Activated CD8-positive, alpha-beta T cell treated with anti-CD3 and anti-CD28 coated beads for 36 hours (primary cell): Measurements from ENCODE around the gene MAJIN. TPM values are rescaled to one million over a fixed set of nuclear protein-coding genes. Genes with fewer than 3 reads are reported as not detected.

ENCODE experiments used
- ATAC-seq: fragments of 200-7000 bp; cut with Tn5 transposase; one replicate; pipeline ENCODE4 v1.10.0; 2021; ENCODE audit warnings: mild to moderate bottlenecking, moderate library complexity
- CTCF ChIA-PET: fragments of 350-600 bp; sonication (Branson Sonifier 250); formaldehyde crosslinking; loops from one replicate; lab custom pipeline; 2021; ENCODE audit warnings: antibody characterized with exemption; lab: Charles Lee
- POLR2A ChIA-PET: fragments of 350-600 bp; sonication (Branson Sonifier 250); formaldehyde crosslinking; loops from one replicate; lab custom pipeline; 2021; ENCODE audit warnings: antibody characterized with exemption; lab: Charles Lee
- DNase-seq: peaks from one replicate; pipeline ENCODE4 v3.0.0-alpha.2; 2020
- H3K27ac Mint-ChIP-seq: one replicate; pipeline ENCODE4 v1.8.0; 2021; ENCODE audit warnings: mild to moderate bottlenecking, mixed read lengths
- H3K27me3 Mint-ChIP-seq: one replicate; pipeline ENCODE4 v1.8.0; 2021; ENCODE audit warnings: mixed read lengths
- H3K36me3 Mint-ChIP-seq: one replicate; pipeline ENCODE4 v1.8.0; 2021; ENCODE audit warnings: low read depth, mixed read lengths
- H3K4me1 Mint-ChIP-seq: one replicate; pipeline ENCODE4 v1.8.0; 2021; ENCODE audit warnings: low read depth, mixed read lengths
- H3K4me3 Mint-ChIP-seq: one replicate; pipeline ENCODE4 v1.8.0; 2021; ENCODE audit warnings: mild to moderate bottlenecking, moderate library complexity, mixed read lengths
- H3K9me3 Mint-ChIP-seq: one replicate; pipeline ENCODE4 v1.8.0; 2021; ENCODE audit warnings: mixed read lengths
- intact Hi-C: fragments of 100-400 bp; cut with micrococcal nuclease; formaldehyde crosslinking; loops from one replicate; pipeline ENCODE4 v1.10.0; 2022
- total RNA-seq, 2 experiments: library from RNA; stranded (reverse); gene quantifications; one replicate each; pipeline ENCODE4 v1.2.3, GENCODE V29; 2021
- TF ChIP-seq, protein P1 (sequence below): fragments of 200-600 bp; IDR thresholded peaks from one replicate; pipeline ENCODE4 v1.8.0; 2022; ENCODE audit warnings: antibody characterized with exemption, mild to moderate bottlenecking

MAJIN gene, protein sequence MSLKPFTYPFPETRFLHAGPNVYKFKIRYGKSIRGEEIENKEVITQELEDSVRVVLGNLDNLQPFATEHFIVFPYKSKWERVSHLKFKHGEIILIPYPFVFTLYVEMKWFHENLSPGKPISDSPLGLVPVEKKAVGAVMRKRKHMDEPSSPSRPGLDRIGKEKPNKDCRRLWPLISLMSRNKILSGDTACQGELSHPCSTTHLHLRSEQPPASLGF
- not detected for total RNA-seq

DNA sequence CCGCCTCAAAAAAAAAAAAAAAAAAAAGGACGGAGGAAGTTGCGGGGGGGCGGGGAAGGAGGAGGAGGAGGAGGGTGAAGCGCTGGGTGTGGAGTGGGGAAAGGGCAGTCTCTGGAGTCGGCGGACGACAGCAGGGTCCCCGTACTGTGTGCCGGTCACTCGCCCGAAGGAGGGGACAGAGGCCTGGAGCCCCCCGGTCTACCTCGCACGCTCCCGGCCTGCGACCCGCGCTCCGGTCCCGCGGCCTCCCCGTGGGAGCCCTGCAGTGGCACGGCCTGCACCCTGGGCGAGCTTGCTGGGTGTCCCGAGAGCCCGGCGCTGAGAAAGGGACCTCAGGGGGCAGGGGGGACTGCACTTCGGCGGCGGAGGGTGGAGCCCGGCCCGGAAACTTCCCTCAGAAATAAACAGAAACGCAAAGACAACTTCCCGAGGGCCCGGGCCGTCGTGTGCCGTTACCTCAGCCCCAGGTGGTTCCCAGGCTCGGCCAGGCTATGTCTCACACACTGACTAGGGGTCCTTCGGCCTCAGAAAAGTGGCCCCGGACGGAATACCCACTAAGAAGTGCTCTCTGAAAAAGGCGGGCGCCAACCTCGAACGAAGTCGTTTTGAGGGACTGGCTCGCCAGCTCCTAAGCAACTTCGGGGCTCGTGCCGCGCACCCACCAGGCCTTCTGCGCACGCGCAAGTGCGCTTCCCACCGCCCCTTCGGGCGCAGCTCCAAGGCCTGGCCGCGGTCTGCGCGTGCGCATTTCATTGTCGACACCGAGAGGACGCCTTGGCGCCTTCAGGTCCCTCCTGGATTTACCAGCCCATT, at the start of gene MAJIN:
TSS of gene MAJIN (minus strand) at position 688 of the 813 bp plus-strand sequence. CDS start 12,703 bp downstream, outside the sequence.
- Mint-ChIP-seq H3K4me3 (peak within 1 kb of the TSS; percentile 49), H3K36me3 (peaks cover 2% of the 10 kb centered on the region), H3K4me1 (peaks cover 41% of the 10 kb centered on the region), H3K9me3 (no peaks in the 10 kb centered on the region), H3K27ac (peak within 1 kb of the TSS; percentile 82), H3K27me3 (peaks cover 2% of the 10 kb centered on the region)
- CTCF ChIA-PET, result interaction anchor here (0.9 kb wide), 1 partner anchor 43 kb away, joined by 4 read pairs; the partner anchor contains the start of gene ARL2
- POLR2A ChIA-PET, result interaction anchor here (1.7 kb wide), 1 partner anchor 39 kb away, joined by 5 read pairs; no protein-coding TSS in a partner anchor
- peak; percentile 56 for ATAC-seq
- peak; percentile 86 for DNase-seq
- TF ChIP-seq, protein P1, sequence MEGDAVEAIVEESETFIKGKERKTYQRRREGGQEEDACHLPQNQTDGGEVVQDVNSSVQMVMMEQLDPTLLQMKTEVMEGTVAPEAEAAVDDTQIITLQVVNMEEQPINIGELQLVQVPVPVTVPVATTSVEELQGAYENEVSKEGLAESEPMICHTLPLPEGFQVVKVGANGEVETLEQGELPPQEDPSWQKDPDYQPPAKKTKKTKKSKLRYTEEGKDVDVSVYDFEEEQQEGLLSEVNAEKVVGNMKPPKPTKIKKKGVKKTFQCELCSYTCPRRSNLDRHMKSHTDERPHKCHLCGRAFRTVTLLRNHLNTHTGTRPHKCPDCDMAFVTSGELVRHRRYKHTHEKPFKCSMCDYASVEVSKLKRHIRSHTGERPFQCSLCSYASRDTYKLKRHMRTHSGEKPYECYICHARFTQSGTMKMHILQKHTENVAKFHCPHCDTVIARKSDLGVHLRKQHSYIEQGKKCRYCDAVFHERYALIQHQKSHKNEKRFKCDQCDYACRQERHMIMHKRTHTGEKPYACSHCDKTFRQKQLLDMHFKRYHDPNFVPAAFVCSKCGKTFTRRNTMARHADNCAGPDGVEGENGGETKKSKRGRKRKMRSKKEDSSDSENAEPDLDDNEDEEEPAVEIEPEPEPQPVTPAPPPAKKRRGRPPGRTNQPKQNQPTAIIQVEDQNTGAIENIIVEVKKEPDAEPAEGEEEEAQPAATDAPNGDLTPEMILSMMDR, result no peak
- intact Hi-C loops, result no loop called here

DNA sequence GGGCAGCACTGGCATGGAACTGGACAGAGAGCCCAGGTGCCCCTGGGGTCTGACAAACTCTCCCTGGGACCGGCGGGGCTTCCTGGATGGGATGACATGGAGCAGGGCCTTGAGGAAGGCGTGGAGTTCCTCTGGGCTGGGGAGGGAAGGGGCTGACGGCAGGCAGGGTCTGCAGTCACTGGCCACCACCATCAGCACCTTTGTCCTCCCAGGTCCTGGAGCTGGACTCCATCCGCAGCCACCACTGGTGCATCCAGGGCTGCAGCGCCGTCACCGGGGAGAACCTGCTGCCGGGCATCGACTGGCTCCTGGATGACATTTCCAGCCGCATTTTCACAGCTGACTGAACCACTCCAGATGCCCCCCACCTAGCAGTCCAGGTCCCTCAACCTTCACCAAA, 49.6 kb upstream of the MAJIN start:
- TF ChIP-seq, protein P1, result no peak
- Mint-ChIP-seq H3K36me3 (peaks cover 20% of the 10 kb centered on the region), H3K4me3 (no peak overlapping the region), H3K9me3 (no peaks in the 10 kb centered on the region), H3K4me1 (peaks cover 5% of the 10 kb centered on the region), H3K27ac (no peak overlapping the region), H3K27me3 (no peaks in the 10 kb centered on the region)
- DNase-seq, result no peak
- ChIA-PET CTCF (no interaction called here), POLR2A (interaction anchor here (0.7 kb wide), 1 partner anchor 64 kb away, joined by 3 read pairs; no protein-coding TSS in a partner anchor)
- intact Hi-C loops, result loop anchor here (5.0 kb wide), 1 partner anchor 61 kb away; the partner anchor contains the start of genes CDCA5 and ZFPL1
- ATAC-seq, result no peak

DNA sequence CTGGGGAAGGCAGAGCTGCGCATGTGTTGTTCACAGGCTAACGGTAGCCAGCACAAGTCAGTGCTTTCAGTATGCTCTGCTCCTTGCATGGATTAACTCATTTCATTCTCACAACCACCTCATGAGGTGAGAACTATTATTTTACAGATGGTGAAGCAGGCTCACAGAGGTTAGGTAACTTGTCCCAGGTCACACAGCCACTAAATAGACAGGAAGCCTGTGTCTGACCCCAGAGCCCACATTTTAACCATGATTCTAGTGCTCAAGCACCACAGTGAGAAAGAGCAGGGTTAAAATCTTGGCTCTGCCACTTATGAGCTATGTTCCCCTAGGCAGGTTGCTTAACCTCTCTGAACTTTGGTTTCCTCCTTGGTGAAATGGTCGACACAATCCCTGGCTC, 49.1 kb upstream of the MAJIN start:
- Mint-ChIP-seq H3K27me3 (no peaks in the 10 kb centered on the region), H3K36me3 (peaks cover 24% of the 10 kb centered on the region), H3K4me3 (no peak overlapping the region), H3K9me3 (no peaks in the 10 kb centered on the region), H3K4me1 (peaks cover 8% of the 10 kb centered on the region), H3K27ac (no peak overlapping the region)
- intact Hi-C loops, result loop anchor here (5.0 kb wide), 1 partner anchor 61 kb away; the partner anchor contains the start of genes CDCA5 and ZFPL1
- ChIA-PET POLR2A (no interaction called here), CTCF (no interaction called here)
- TF ChIP-seq, protein P1, result no peak
- DNase-seq (no peak), ATAC-seq (no peak)

DNA sequence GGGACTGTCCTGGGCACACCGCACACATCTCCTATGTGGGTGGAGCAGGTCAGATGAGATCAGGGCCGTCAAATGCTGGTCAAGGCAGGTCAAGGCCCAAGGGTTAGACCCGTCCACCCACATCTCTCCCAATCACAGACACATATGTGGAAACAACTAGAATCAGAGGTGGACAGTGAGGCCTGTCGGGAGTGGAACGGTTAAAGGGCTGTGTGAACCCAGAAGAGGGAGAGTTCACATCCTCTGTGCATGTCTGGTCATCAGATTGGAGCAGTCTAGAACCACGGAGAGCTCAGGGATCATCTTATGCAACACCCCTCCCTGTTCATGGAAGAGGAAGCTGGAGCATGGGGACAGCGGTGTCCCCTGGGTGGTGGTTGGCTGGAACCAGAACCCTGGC, 47.9 kb upstream of the MAJIN start:
- Mint-ChIP-seq H3K27me3 (no peaks in the 10 kb centered on the region), H3K4me1 (peaks cover 17% of the 10 kb centered on the region), H3K9me3 (no peaks in the 10 kb centered on the region), H3K36me3 (peaks cover 25% of the 10 kb centered on the region), H3K27ac (no peak overlapping the region), H3K4me3 (no peak overlapping the region)
- ChIA-PET POLR2A (no interaction called here), CTCF (no interaction called here)
- ATAC-seq (no peak), DNase-seq (no peak)
- intact Hi-C loops, result loop anchor here (5.0 to 10.0 kb wide), 3 partner anchors 62 to 175 kb away; partner anchors contain the start of genes CDC42BPG, CDCA5, TM7SF2 and ZFPL1
- TF ChIP-seq, protein P1, result no peak
